CD4-positive, alpha-beta T cell treated with Interleukin-17A for 4 hours (primary cell): Measurements from ENCODE around the gene UBAC1.
"Not testable (repeated sequence)": the region's sequence is repeated elsewhere in the genome, so short reads cannot be mapped to it uniquely, and the experiment has no call there.

Source experiments
- DNase-seq: peaks from one replicate; pipeline ENCODE4 v3.0.0-alpha.2; 2020; ENCODE audit warnings: mixed read lengths

UBAC1 gene

DNA sequence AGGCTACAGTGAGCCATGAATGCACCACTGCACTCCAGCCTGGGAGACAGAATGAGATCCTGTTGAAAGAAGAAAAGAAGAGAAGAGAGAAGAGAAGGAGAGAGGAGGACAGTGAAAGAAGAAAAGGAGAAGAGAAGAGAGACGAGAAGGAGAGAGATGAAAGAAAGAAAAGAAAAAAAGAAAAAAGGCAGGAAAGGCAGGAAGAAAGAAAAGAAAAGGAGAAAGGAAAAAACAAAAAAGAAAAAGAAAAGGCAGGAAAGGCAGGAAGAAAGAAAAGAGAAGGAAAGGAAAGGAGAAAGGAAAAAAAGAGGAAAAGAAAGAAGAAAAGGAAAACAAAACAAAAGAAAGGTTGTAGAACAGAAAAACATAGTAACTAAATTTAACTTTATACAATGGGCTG is 68.1 kb downstream of the UBAC1 start:
- no peak for DNase-seq

DNA sequence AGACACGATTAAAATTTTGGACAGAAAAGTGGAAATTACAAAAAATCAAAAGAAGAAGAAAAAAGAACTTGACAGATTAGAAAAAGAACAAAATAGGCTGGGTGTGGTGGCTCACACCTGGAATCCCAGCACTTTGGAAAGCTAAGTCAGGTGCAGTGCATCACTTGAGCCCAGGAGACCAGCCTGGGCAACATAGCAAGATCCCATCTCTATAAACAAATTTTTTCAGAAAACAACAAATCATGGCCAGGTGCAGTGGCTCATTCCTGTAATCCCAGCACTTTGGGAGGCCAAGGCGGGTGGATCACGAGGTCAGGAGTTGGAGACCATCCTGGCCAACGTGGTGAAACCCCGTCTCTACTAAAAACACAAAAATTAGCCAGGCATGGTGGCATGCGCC is 68.8 kb downstream of the UBAC1 start:
- DNase-seq: not testable (repeated sequence)

DNA sequence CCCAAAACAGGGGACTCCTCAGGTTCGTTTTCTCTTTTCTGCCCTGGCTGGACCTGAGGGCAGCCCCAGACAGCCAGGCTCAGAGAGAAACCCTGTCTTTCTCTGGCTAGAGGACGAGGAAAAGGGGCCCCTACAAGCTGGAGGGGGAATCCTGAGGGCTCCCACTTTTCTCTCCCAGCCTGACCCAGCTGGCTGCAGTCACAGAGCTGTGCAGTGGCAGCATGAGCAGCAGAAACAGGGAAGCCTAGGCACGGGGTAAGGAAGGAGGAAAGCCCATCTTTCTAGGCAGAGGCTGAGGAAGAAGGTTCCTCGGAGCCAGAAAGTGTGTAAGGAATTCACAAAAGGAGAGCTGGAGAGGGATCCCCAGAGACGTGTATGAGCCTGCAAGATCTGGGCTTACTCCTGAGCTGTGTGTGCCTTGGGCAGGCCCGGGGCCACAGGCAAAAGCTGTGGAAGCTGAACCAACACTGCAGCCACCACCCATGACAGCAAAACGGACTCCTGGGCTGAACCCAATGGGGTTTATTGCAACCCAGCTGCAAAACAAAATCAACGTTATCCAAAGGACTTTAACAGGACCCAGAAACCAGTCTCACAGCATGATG is 70.0 kb downstream of the UBAC1 start:
- no peak for DNase-seq

DNA sequence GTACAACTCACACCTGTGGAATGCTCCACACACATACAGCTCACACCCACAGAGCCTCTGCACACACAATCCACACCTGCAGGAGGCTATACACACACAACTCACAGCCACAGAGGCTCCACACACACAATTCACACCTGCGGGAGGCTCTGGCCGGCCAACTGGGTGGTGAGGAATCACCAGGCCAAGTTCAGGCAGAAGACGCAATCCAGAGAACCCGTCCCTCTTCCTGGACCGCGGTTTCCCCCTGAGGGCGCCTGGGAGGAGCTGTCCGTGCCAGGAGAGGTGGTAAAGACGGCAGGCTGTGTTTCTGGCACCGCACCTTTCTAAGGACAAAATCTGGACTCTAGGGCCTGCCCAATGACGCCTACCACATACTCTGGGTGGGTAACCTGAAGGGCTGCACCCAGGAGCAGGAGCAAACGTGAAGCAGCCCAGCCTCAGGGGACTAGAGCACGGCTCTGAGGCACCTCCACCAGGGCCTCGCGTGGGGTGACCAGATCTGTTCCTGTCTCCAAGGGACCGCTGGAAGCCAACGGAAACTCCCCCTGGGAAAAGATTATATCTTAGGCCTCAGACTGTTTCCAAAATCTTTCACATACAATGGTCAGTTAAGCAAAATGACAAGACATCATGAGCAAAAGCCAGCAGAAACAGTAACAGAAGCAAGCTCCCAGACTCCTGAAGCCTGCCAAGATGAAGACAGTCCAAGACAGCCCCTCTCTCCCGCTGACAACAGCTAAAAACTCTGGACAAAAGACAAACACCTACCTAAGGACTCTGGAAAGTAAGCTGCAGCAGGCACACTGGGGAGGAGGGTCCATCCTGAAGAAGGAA is 70.8 kb downstream of the UBAC1 start:
- no peak for DNase-seq

DNA sequence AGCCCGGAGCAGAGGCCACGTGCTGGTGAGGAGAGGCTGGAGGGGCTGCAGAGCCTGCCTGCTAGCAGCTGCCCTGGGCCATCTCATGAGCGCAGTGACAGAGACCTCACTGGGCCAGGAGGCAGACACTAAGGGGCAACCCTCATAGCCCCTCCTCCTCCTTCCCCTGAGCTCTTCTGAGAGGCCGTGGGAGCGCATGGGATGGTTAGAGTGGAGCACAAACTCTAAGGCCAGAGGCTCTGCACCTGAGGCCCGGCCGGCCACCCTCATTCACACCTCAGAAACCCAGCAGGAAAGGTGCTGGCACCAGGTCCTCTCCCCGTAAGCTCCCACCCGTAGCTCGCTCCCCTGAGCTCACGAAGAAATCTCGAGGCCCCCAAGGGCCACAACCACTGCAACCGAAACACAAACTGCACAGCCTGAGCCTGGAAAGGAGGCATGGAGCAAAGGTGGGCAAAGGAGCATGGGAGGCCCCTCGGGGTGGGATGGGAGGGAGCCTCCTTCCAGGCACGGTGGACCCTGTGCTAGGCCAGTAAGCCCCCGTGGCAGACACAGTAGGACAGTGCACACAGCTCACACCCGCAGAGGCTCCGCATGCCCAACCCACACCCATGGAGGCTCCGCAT is 71.5 kb downstream of the UBAC1 start:
- no peak for DNase-seq

DNA sequence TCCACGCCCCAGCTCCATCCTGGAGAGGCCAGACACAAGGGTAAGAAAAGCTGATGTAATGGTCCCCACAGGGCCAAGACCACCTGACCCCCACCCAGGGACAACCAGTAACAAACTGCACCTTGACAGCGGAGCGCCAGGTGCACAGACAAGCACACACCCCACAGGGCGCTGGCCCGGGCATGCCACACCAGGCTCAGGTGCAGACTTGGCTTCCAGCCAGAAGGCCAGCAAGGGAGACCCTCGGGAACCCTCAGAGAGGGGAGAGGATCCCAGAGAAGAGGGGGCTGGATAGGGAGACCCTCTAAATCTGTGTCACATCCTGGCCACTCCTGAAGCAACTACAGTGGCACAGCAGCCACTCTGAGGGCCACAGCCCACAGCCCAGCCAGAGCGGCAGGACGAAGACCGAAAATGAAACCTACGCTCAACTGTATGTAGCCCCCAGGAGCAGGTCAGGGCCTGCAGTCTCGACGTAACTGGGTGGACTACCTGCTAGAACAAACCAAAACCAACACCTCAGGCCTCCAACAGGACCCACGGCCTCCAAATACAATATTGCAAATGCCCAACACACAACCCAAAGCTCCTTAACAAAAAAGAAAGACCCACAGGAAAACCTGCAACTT is 72.3 kb downstream of the UBAC1 start:
- DNase-seq: no peak

DNA sequence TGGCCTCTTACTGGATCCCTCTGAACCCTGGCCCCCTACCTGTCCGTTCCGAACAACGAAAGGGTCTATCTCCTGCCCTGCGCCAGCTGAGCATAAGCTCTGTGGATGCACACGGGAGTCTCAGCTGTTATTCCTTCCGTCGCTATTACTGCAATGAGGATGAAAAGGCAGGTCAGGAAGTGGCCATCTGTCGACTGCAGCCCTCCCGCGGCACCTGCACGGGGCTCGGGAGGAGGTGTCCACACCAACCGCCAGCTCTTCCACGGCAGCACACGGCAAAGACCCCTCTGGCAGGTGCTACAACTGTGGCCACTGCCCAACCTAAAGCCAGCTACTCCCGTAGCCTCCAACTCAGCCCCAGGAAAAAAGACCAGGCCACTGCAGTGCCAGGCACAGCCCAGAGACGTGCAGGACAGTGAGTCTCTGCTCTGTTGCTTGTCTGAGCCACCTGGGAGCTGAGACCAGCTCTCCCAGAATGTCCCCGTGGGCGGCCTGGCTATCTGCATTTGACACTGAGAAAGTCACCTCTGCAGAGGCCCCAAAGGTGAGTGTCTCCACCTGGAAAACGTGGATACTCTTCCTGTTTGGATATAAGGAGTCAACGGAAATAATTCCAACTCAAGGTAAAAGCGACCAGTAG is 72.9 kb downstream of the UBAC1 start:
- DNase-seq: no peak

DNA sequence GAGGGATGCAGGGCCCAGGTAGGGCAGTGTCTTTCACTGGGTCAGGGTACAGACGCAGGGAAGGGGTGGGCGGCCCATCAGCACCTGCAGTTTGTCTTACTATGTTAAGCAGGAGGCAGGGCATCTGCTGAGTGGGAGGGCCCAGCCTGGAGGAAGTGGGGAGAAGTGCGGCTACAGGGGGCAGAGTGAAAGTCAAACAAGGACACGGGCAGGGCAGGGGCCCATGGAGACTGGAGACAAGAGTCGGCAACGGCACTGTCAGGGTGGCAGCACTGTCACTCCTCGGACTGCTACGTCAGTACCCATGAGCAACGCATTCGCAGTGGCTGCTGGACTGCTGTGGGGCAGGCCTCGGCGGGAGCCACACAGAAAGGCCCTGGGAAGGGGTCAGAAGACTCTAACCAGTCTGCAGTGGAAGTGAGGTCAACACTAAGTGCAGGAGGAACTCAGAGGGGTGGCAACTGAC is 73.6 kb downstream of the UBAC1 start:
- peak; percentile 64 for DNase-seq

DNA sequence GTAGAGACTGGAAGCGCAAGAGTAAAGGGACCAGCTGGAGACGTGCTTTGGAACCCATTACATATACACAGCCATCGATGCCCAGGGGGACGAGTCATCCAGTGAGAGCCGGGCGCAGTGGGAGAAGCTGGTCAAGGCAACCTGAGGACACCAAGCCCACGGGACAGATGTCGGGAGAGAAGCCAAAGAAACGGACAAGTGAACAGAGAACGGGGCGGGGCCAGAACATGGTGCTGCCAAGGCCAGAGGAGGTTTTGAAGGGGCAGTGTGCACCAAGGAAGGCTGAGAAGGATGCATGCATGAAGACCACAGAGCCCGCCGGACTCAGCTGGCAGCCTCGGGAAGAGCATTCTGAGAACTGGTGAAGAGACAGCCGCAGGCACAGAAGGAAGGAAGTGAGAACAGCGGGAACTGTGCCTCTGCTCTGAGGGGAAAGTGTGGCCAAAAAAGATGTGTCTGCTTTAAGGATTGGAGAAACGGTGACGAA is 74.1 kb downstream of the UBAC1 start:
- DNase-seq: no peak

DNA sequence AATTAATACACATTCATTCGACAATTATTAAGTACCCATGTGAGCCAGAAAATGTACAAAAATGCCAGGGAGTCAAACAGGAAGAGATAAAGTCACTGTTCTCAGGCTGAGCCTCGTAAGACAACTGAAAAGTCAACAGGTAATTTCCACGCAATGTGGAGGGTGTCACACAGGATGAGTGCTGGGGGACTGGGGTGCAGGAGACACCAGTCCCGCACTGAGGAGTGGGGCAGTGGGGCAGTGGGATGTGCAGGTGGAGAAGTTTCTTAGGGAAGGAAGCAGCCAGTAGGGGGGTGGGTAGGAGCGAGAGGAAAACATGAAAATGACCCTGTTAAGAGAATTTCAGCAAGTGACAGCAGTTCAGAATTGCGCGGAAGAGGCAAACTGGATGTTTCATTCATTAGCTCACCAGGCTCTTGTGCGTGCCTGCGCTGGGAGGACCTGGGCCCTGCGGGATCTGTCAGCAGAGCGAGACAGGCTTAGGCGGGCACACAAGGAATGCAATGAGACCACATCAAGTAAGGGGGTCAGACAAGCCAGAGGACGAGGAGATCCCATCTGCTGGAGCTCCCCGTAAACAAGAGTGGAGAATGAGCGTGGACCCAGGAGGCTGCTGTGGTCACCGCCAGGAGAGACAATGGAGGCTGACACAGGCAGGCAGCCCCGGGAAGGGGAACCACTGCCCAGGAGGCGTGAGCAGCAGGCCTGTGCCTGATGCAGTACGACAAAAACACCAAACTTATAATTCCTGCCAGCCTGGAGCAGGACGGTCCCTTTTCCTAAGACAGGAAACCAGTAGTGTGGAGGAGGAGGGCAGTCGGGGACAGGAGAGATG is 74.8 kb downstream of the UBAC1 start:
- no peak for DNase-seq

DNA sequence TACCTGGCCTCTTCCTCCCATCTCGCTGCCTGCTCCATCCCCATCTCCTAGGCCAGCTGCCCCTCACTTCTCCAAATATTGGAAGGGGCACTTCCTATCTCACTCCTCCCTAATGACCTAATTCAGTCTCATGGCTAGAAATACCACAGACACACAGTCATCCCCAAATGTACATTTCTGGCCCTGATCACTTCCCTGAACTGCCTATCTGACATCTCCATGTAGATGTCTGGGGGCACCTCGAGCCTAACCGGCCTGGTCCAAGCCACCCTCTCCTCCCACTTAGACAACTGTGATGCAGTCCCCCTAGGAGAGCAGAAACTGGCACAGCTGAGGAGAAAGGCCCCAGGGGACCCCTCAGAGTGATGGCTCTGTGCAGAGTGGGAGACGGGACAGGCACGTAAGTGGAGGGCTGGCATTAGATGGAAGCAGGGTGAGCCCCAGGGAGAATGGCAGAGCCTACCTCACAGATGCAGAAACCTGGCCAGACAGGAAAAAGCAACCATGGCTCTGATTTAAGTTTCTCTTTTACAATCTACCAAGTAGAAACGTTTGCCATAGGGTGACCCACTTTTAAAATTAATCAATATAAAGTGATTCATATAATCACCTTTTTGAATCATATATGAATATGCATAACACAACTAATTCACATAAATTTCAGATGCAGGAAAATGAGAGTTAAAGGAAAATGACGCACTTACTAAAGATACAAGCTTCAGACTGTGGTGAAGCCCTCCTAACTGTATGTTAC is 75.9 kb downstream of the UBAC1 start:
- no peak for DNase-seq

DNA sequence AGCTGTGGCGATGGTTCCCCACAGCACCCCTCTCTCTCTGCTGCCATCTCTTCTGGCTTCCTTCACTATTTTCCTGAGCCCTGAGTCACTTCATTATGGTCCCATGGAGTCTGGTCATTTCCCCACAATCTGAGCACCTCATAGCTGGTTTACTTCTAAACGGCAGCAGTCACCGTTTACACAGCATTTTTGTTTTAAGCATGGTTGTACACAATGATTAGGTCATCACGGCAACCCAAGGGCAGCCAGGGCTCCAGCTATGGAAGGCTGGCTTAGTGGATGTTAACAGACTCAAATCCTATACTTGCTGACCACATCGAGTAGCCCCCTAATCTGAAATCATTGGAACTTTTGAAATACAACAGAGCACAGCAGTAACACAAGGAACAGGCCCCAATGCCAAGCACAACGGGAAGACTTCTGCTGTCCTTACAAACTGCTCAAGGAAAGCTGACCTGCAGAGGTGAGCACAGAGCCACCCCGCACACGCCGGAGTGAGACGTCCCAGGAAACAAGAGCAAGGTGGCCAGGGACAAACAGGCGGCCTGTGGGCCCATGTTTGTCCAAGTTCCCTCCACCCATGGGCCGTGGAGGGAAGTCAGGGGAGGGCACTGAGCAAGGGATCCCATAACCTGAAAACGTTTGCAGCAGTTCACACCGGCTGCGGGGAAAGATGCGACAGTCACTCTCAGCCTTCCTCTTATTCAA is 76.7 kb downstream of the UBAC1 start:
- DNase-seq: no peak

DNA sequence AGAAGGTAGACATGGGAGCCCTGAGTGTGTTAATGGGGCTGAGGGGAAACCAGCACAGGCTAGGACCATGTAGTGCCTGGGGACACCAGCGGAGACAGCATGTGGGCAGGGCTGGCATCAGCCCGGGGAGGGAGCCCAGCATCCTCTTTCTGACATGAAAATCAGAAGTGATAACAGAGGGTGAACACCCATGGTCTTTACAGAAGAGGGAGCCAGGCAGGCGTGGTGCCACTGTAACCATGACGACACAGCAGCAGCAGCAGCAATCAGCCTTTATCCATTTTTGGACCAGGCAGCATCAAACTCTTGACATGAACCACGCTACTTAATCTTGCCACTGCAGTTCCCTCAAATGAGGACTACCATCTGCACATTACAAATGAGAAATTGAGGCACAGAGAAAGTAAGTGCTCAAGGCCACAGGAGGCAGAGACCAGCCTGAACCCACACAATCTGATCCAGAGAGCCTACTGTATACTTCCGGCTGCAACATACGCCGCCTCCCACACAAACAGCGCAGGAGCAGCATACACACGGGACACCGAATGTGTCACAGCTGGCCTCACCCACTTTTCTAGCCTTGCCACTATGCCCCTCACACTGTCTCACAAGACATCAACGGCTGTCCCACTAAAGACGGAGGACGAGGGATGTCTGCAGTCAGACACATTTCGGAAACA is 77.6 kb downstream of the UBAC1 start:
- no peak for DNase-seq
